GM21737 (cell line): ENCODE data around the gene IL21R.

Experiments
- ATAC-seq: cut with Tn5 transposase; IDR thresholded peaks from one replicate; pipeline ENCODE4 v1.9.1; 2021; ENCODE audit warnings: mild to moderate bottlenecking, moderate library complexity; ENCODE audit not compliant: unreplicated experiment

Gene IL21R

GRCh38 chr16:27401768-27402568 is at the start of gene IL21R:
TSS of gene IL21R (plus strand) at chr16:27402174. CDS start at chr16:27430072, 27,898 bp downstream.
- peak; percentile 46 for ATAC-seq

GRCh38 chr16:27353853-27354252 is 48.1 kb upstream of the IL21R start:
- no peak for ATAC-seq

GRCh38 chr16:27355610-27356009 is 46.4 kb upstream of the IL21R start:
- no peak for ATAC-seq

- no peak for ATAC-seq
These were observed 45.2 kb upstream of the IL21R start for GRCh38 chr16:27356794-27357193.

- no peak for ATAC-seq
These were observed 42.9 kb upstream of the IL21R start for GRCh38 chr16:27359051-27359450.

GRCh38 chr16:27359615-27360014 is 42.4 kb upstream of the IL21R start:
- ATAC-seq: no peak

- no peak for ATAC-seq
These were observed 40.0 kb upstream of the IL21R start for GRCh38 chr16:27361987-27362386.

- no peak for ATAC-seq
These were observed 39.3 kb upstream of the IL21R start for GRCh38 chr16:27362570-27363245.

- ATAC-seq: no peak
These were observed 38.7 kb upstream of the IL21R start for GRCh38 chr16:27363246-27363632.

- ATAC-seq: no peak
These were observed 38.2 kb upstream of the IL21R start for GRCh38 chr16:27363797-27364196.

GRCh38 chr16:27364493-27365141 is 37.4 kb upstream of the IL21R start:
- no peak for ATAC-seq

- no peak for ATAC-seq
These were observed 36.6 kb upstream of the IL21R start for GRCh38 chr16:27365142-27366089.

GRCh38 chr16:27366687-27367460 is 35.1 kb upstream of the IL21R start:
- peak; percentile 14 for ATAC-seq

GRCh38 chr16:27367461-27368357 is 34.3 kb upstream of the IL21R start:
- ATAC-seq: peak; percentile 64

- no peak for ATAC-seq
These were observed 33.6 kb upstream of the IL21R start for GRCh38 chr16:27368358-27368722.

GRCh38 chr16:27369806-27370205 is 32.2 kb upstream of the IL21R start:
- ATAC-seq: no peak

GRCh38 chr16:27370318-27370717 is 31.7 kb upstream of the IL21R start:
- ATAC-seq: no peak

- ATAC-seq: no peak
These were observed 28.7 kb upstream of the IL21R start for GRCh38 chr16:27373312-27373711.

- ATAC-seq: peak; percentile 23
These were observed 27.7 kb upstream of the IL21R start for GRCh38 chr16:27374221-27374803.
